Measurements from ENCODE around the gene SMARCA1.

DNA sequence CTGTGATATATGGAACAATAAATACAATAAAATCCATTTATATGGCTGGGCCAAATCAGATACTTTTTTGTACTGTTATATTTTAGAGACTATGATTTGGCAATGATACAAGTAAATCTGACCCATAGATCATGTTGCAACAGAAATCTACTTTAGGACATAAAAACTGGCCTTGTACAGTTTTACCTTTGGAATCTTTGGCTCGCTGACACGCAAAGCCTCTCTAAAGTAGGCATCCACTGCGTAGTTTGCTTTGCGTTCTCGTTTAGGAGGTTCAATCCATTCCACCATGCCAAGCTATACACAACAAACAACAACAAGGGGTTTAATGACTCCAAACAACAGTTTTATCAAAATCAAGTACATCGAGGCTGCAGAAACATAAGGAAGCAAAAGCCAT lies 42.4 kb downstream of the SMARCA1 start:
- TF ChIP-seq EZH2phosphoT487 (IDR thresholded peaks at IDR 0.05; ENCODE audit: insufficient read depth, low read depth) (no peak), EZH2 (IDR thresholded peaks at IDR 0.05; ENCODE audit: insufficient read depth, poor library complexity, severe bottlenecking) (no peak)

Measured in GM23248 (cell line).